Activated naive CD4-positive, alpha-beta T cell treated with anti-CD3 and anti-CD28 coated beads for 36 hours (primary cell): ENCODE results near the gene CAPSL. TPM values are rescaled to one million over a fixed set of nuclear protein-coding genes. Genes with fewer than 3 reads are reported as not detected.
A peak's percentile ranks its signal among the peaks of the same experiment; 100 is the strongest.

Experiments used
- CTCF ChIA-PET: fragments of 350-600 bp; sonication (Branson Sonifier 250); formaldehyde crosslinking; loops from one replicate; lab custom pipeline; 2021; ENCODE audit warnings: antibody characterized with exemption; lab: Charles Lee
- DNase-seq: peaks from one replicate; pipeline ENCODE4 v3.0.0-alpha.2; 2020
- H3K27ac Mint-ChIP-seq: one replicate; pipeline ENCODE4 v1.8.0; 2021; ENCODE audit warnings: mild to moderate bottlenecking, mixed read lengths
- H3K27me3 Mint-ChIP-seq: one replicate; pipeline ENCODE4 v1.8.0; 2021; ENCODE audit warnings: low read depth, mixed read lengths
- H3K36me3 Mint-ChIP-seq: one replicate; pipeline ENCODE4 v1.8.0; 2021; ENCODE audit warnings: low read depth, mixed read lengths
- H3K4me1 Mint-ChIP-seq: one replicate; pipeline ENCODE4 v1.8.0; 2021; ENCODE audit warnings: low read depth, mixed read lengths
- H3K4me3 Mint-ChIP-seq: one replicate; pipeline ENCODE4 v1.8.0; 2021; ENCODE audit warnings: mild to moderate bottlenecking, moderate library complexity, mixed read lengths
- H3K9me3 Mint-ChIP-seq: one replicate; pipeline ENCODE4 v1.8.0; 2021; ENCODE audit warnings: mixed read lengths
- intact Hi-C: fragments of 100-400 bp; cut with micrococcal nuclease; formaldehyde crosslinking; loops from one replicate; pipeline ENCODE4 v1.15.1; 2023
- total RNA-seq, 2 experiments: library from RNA; stranded (reverse); gene quantifications; one replicate each; pipeline ENCODE4 v1.2.3, GENCODE V29; 2021

Gene CAPSL
- total RNA-seq, 2 experiments from 2014 or later = 1.8 TPM

GRCh38 chr5:35855187-35855586 is 83.2 kb downstream of the CAPSL start:
- Mint-ChIP-seq H3K27me3 (no peaks in the 10 kb centered on the region), H3K27ac (peak overlapping the region; percentile 100), H3K4me3 (peak overlapping the region; percentile 91), H3K36me3 (peaks cover 69% of the 10 kb centered on the region), H3K9me3 (no peaks in the 10 kb centered on the region), H3K4me1 (peaks cover 55% of the 10 kb centered on the region)
- intact Hi-C loops = loop anchor here (5.0 to 10.0 kb wide), 3 partner anchors 387 to 1020 kb away; partner anchors contain the start of genes DNAJC21, NADK2 and NIPBL
- DNase-seq = no peak
- CTCF ChIA-PET = interaction anchor here (0.8 to 14.8 kb wide), 10 partner anchors 22 to 204 kb away, joined by 3 to 163 read pairs (median 5); no protein-coding TSS in a partner anchor

Other genes starting within 250 kb of the CAPSL start
- 100 to 1,000 TPM; 144 to 147 TPM for gene IL7R, start 81.7 kb downstream of the CAPSL start, total RNA-seq
- gene UGT3A1, start 52.8 kb upstream of the CAPSL start, total RNA-seq = not detected
- not detected for gene UGT3A2, start 128.3 kb upstream of the CAPSL start, total RNA-seq
- gene LMBRD2, start 213.3 kb upstream of the CAPSL start, total RNA-seq = 1 to 10 TPM; 7.6 to 8.0 TPM
- gene SKP2, start 213.5 kb upstream of the CAPSL start, total RNA-seq = 10 to 100 TPM; 44.4 to 48.1 TPM